Activated CD8-positive, alpha-beta memory T cell treated with anti-CD3 and anti-CD28 coated beads, Interleukin-2, amount 50 U/mL, for 24 hours (primary cell): ENCODE results near the gene LSAMP.

Experiments
- DNase-seq: peaks from one replicate; pipeline ENCODE4 v3.0.0-alpha.2; 2020; ENCODE audit errors: extremely low read depth

LSAMP gene

DNA sequence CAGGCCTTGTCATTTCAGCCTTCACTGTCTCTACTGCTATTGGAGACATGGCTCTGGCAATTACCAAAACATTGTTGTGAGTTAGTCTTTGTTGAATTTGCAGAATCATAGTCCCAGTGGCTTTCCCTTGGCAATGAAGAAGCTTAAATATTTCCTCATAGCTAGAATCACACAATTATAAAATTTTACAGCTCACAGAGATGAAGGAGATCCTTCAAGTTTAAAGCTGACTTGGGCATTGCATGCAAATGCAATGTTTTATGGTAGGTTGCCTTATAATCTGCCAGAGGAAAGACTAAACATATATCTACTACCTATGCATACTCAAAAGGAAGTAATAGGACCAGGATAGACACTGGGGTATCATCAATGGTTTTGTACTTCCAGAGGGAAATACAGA lies 90.9 kb downstream of the LSAMP start:
- DNase-seq = no peak

DNA sequence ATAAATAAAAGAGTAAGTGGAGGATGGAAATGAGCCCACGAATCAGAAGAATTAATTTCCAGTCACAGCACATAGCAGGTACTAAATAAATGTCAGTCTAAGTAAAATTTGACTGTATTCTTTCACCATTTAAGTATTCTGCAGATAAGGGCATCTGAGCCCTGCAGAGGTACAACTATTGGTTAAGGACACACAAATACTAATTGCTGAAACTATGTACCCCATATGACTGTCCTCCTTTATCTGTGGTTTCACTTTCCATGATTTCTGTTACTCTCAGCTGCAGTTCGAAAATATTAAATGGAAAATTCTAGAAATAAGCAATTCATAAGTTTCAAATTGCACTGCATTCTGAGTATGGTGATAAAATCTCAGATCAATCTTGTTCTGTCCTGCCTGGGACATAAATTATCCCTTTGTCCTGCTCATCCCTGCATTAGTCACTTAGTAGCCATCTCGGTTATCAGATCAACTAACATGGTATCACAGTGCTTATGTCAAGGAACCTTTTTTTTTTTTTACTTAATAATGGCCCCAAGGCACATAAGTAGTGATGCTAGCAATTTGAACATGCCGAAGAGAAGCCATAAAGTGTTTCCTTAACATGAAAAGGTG lies 95.1 kb downstream of the LSAMP start:
- DNase-seq = no peak

DNA sequence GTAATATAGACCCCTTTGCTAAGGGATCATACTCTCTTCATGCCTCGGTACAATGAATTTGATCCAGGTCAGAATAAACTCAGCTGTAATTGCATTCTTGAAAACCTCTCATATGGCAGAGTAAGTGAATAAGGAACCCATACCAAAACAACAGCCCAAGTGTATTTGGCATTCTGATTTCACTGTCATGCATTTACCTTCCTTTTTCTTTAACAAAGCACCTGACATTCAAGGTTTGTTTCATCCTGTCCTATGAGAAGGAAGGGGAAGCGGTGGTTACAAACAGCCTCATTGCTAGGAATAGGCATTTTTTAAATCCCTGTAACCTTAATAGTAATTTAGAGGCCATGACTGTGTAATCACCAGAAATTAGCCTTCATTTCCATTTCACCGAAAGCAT lies 97.1 kb downstream of the LSAMP start:
- DNase-seq = no peak

DNA sequence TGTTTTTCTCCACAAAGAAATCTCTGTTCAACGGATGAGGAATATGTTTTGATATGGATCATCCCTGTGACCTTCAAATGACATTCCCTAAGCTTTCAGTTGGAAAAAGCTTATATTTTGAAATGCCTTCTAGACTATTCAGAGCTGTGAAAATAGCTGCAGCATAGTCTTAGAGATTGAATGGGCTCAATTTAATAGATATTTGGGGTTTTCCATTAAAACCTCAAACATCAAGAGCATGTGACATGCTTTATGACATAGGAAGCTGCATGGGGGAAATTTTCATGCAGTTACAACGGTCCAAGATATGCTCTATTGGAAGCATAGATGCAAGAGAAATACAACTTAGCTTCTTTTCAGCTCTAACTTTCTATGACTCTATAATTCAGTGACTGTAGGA lies 102.8 kb downstream of the LSAMP start:
- DNase-seq = no peak

DNA sequence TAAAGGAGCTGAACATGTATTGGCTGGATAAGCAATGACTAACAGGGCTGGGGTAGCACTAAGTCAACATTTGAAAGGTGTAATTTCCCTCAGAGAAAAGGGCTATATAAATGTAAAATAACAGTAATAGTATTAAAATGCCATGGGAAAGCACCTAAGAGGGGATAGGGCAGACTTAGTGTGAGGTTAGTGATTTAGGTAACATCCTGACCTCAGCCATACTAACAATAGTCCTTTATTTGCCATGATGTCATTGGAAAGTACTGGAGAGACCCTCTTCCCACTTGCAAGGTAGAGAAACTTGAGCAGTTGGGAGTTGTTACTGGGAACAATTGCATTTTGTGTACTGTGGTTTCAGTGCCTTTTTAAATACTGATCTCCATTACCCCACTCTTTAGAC lies 103.4 kb downstream of the LSAMP start:
- DNase-seq = no peak

DNA sequence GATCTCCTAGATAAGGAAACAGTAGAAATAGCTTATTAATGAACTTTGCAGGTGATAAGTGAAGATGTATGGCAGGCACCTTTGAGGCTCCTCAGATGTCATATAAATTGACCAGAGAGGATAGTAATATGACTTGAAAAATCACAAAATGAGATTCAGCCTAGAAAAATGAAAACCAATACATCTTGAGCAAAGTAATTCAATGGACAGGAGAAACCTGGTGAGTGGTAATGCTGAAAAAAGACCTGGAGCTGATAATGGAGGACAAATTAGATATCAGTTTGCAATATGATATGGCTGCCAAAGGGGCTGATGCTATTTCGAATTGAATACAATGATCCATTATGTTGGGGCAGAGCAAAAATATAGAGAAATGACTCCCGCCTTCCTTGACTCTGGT lies 103.9 kb downstream of the LSAMP start:
- no peak for DNase-seq

DNA sequence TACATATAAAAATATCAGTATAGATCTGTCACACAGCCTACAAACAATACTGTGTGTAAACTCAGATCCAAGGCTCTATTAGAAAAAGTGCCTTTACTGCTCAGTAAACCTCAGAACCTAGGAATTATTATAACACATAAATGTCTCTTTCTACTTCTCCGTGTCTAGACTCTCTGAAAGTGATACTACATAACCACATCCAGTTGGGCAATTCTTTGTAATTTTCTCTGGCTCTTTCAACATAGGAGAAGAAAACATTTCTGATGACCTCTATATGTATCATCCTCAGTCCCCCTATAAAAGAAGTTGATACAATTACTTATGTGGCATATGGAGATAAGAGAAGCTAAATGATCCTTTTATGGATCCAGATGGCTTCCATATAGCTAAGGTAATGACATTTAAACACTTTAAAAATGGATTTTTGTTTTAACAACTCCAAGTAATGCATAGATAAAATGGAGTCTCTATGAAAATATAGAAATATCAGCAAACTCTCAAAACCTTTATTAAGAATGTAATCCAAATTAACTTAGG lies 104.5 kb downstream of the LSAMP start:
- DNase-seq = no peak

DNA sequence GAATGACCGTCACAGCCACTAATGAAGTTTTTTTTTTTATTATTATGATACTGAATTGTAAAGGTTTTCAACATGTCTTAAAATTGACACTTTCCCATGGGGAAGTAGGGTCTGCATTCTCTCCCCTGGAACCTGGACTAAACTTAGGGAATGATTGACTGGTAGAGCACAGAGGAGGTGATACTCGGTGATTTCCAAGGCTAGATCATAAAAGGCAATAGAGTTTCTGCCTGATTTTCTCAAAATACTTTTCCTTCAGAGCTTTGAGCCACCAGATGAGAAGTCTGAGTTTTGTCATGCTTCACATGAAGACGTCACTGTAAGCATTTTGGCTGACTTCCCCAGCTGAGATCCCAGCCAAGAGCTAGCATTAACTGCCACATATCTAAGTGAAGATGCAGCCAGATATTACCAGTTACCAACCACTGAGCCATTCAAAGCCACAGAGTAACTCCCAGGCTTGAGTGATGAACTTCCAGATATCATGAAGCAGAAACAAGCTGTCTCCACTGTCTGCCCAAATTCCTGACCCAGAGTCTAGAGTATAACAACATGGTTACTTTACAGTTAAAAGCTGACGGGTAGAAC lies 105.8 kb downstream of the LSAMP start:
- DNase-seq = no peak

DNA sequence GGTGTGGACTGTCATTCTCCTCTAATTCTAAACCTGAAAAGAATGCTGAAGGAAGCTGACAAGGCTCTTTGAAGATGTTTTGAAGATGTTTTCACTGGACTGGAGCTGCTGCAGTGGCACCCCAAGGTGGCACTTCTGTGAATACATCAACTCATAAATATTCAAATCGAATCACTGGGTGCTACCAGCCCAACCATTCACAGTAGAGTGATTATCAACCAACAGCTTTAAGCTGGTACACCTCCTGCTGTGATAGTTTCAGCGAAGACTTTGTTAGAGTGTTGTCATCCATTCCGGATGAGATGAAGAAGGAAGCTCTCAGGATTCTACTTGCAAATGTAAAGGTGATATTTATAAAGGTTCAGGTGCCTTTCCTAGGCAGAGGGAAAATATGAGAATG lies 106.6 kb downstream of the LSAMP start:
- no peak for DNase-seq

DNA sequence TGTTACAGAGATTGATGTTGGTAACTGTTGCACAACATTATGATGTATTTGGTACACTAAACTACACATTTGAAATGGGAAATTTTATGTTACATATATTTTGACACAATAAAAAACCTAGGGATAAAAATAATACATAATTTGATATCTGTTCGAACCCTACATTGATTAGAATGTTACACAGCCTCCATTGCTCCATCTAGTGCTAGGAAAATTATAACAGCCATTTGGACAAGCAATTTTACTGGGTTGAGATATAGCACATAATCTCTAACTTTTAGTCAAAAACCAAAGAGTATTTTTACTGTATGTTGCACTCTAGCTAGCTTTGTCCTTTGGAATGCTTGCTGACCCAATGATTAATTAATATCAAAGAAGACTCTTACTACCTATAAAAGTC lies 108.1 kb downstream of the LSAMP start:
- DNase-seq = no peak

DNA sequence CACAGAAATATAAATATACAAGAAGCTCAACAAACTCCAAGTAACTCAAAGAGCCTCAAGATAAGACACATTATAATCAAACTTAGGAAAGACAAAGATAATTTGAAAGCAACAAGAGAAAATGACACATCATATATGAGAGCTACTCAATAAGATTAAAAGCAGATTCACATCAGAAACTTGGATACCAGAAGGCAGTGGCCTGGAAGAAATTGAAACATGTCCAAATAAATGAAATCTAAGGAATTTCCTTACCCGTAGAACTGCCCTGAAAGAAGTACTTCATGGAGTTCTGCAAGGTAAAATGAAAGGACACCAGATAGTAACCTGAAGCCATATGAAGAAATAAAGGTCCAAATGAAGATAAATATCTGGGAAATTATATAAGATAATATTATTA lies 113.9 kb downstream of the LSAMP start:
- DNase-seq = no peak

DNA sequence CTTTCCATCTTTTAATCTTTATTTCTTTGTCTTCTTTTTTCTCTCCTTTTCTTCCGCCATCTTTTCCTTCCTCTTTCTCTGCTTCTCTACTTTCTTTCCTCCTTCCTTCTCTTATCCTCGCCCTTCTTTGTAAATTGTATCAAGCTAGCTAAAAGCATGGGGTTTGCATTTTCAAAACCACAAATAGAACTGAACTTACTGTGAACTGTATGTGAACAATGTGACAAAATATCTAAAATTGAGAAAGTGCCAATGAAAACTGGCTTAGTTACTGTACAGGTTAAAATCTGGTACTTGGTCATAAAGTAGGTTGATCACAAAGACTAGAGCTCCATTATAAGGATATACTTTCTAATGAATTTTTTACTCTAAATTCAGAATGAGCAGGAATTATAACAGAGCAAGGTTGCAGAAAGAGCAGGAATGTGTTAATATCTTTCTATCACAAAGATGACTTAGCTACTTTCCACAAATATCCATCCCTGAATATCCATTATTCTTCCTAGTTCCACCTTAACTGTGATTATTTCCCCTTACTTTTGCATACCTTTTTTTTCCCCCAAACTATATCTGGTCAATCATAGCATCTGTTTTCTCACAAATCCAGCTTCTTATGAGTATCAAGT lies 122.4 kb downstream of the LSAMP start:
- no peak for DNase-seq

DNA sequence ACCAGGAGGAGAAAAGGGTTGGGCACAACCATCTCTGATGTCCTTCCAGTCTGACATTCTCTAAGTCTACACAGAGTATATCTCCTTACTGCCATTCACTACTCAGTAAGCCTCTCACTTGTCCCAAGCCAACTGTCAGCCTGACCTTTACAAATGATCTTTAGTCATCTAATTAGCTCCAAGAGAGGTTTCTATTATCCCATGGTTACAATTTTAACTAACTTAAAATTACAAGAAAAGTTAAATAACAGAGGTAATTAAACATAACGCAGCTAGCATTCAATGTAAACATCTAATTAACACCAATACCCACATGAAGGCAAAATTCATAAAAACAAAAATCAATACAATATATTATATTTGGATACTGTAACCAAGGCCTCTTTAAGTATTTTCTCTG lies 126.9 kb downstream of the LSAMP start:
- no peak for DNase-seq

DNA sequence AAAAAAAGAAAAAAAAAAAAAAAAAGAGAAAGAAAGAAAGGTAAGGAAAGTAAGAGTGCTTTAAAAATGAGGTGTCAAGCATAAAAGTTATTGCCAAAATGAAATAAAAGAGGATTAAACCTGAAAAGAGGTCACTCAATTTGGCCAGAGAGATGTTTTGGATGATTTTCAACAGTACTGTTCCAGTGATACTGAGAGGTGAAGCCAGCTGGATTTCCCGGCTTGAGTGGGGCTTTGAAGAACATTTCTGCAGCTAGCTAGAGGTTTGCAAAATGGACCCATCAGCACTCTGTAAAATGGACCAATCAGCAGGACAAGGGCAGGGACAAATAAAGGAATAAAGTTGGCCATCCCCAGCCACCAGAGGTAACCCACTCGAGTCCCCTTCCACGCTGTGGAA lies 128.5 kb downstream of the LSAMP start:
- DNase-seq = no peak

DNA sequence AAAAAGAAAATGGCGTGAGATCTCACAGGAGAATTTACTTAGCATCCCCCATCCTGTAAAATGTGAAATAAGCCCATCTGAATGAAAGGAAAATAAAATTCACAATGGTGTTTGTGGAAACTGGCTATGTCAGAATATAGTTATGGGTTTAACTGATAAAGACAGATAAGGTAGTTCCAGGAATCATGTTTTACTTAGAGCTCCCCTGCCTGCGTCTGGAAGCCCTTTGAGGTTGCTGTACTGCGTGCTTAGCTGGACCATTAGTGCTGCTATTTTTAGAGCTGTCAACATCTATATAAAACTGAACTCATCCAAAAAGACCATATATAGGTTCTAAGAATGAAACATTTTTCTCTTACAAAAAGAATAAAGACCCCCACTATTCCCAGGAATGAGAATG lies 130.8 kb downstream of the LSAMP start:
- DNase-seq = no peak

DNA sequence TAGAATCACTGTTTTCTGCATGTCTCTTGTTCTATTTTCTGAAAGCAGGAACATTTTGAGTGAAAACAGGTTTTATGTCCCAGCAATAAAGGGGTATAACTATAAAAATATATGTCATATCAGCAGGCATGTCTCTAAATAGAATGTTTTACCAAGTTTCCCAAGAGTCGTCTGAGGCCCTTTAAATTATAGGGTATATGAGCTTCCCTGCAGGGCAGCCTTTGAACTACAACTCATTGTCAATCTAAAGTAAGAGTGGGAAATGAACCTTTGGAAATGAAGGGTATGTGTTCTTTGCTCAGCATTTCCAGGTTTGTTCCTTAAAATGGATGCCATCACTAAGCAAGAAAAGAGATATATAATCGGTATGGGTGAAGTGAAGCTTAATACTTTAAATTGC lies 138.6 kb downstream of the LSAMP start:
- DNase-seq = no peak

DNA sequence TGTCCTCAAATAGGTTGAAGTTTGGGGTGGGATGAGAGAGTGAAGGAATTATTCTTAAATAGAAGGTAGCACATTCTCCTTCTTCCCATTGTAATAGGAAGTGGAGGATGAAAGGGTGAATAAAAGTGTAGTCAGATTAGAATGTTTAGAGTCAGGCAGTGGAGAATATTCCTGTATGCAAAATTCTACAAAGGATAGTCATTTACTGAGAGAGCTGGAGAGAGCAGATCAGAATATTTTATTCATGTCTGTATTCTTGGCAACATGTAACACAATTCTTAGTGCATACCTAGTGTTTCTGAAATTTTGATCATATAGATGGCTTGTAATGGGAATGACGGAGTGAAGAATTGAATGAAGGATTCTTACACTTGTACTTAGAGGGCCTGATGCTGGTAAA lies 139.1 kb downstream of the LSAMP start:
- no peak for DNase-seq

DNA sequence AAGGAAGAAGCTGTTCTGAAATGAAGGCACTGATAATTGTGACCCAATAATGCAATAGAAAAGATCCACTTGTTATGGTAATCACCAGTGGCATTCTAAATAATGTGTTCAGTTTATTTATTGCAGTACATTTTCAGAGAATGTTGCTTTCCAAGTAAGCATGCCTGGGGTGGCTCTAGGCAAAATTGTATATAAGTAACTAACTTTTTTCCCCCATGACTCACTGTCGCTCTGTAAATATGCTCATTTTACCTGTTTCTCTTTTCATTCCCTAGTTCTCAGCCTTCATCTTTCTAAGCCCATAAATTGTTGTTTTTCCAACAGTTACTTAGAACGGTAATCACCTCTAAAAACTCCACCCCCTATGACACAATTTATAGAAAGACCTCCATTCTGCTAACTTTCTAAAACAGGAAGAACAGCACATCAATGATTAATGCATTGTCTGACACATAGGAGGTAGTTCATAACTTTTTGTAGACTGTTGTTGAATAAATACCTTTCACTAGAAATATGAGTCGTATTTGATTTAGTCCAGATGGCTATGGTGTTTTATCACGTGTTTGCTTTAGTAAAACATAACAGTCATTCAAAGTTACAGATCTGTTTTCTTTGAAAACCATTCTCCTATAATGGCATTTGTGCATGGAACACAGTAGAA lies 143.1 kb downstream of the LSAMP start:
- no peak for DNase-seq

DNA sequence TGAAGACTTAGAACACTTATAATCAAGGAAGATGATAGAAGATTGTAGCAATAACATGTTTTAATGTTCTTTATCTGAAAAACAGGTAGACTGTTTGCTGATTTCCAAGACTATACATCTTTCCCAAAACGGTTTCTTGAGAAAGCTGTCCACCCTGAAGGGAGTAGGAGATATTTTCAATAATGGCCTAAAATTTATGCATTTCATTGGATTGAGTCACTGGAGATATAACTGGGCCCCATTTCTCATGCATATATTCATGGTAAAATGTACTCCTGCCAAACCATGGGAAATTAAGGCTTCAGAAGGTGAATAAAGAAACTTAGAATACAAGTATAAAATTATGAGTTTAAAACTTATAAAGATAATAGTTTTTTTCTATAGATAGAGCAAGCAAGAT lies 143.9 kb downstream of the LSAMP start:
- no peak for DNase-seq

DNA sequence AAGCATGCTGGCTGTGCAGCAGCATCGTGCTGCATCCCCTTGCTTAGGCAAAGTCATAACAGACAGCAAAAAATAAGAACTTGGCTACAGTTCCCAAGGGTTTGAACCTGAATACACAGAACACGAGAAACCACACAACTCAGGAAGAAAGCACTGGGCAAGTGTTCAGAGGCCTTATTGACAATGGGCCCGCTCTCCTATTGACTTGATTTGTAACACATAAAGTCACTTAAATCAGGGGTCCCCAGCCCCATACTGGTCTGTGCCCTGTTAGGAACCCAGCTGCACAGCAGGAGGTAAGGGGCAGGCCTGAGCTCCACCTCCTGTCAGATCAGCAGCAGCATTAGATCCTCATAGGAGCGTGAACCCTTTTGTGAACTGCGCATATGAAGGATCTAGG lies 145.1 kb downstream of the LSAMP start:
- DNase-seq = no peak

DNA sequence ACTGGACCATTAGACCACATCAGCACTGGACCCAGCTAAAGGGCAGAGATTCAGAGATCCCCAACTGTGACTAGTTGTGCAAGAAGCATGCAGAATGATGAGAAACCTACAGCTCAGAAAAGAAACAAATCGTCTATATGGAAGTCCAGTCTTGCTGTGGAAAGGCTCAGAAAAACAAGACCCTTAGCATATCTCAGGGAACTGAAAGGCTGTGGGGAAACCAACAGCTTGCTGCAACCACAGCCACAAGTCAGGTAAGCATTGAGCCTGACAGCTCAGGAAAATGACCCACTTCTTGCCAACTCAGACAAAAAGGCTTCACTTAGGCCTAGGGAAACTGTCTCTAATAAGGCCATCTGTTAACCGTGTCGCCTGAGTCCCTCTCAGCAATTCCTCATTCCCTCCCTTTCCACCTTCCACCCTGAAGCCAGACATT lies 145.6 kb downstream of the LSAMP start:
- no peak for DNase-seq

DNA sequence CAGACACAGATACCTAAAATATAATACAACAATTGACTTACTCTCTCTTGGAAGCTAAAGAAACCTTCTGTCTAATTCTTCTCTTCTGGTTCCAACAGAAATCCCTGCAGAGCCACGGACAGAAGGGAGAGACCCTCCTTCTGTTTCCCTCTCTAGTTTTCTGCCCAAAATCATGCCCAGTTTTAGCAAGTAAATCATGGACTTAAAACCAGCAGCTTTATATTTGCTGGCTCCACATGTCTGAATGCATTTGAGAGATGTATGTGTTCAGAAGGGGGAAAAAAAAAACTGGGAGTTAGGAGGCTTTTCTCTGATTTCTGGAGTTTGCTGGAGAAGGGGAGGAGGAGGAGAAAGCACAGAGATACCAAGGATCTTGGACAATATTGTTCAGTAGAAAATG lies 147.1 kb downstream of the LSAMP start:
- no peak for DNase-seq

DNA sequence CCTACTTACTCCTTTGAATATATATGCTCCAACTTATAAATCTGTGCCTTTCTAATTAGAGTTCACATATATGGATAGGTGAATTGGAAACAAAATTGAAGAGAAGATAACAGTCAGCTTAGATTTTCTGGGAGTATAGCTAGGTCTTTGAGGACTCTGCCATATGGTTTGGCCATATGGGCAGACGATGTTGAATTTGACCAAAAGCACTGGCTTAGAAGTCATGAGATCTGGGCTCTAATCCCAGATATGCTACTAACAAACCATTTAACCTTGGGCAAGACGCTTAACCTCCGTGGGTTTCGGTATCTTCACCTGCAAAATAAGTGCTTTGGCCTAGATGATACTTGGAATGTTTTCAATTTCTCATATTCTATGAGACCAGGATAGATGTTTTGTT lies 154.1 kb downstream of the LSAMP start:
- no peak for DNase-seq
